ENCODE data around the gene CDYL2.
A peak's percentile ranks its signal among the peaks of the same experiment; 100 is the strongest.
"Not testable (repeated sequence)": the region's sequence is repeated elsewhere in the genome, so short reads cannot be mapped to it uniquely, and the experiment has no call there.

CDYL2 gene

GRCh38 chr16:80806927-80807340 is 2.5 kb upstream of the CDYL2 start:
- peak; percentile 68 to 78 for DNase-seq

GRCh38 chr16:80806289-80806688 is 1.9 kb upstream of the CDYL2 start:
- no peak for DNase-seq

- peak; percentile 67 to 73 for DNase-seq
Measured at GRCh38 chr16:80804056-80804525, 307 bp downstream of the CDYL2 start.

- peak; percentile 46 to 59 for DNase-seq
Measured at GRCh38 chr16:80803339-80804055, 901 bp downstream of the CDYL2 start.

DNA sequence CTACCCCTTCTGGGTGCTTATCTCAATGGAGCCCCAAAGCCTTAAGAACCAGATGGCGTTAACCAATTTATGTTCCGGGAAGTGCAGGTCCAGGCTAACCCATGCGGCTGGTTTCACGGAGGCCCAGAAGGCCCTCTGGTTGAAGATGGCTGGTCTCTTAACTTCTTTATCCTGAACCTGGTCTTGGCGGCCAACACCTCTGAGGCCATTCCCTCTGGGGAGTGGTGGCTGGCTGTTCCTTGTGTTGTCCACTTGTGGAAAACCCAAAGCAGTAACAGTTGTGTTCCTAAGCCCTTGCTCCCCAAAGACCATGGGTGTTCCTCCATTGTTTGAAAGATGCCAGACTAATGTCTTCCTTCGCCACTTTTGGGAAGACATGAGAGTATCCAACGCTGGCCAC is 1.5 kb downstream of the CDYL2 start:
- DNase-seq, result peak; percentile 1 to 7

- DNase-seq, result no peak
Measured at GRCh38 chr16:80802138-80802537, 2.3 kb downstream of the CDYL2 start.

- no peak for DNase-seq
Measured at GRCh38 chr16:80794071-80794470, 10.3 kb downstream of the CDYL2 start.

DNA sequence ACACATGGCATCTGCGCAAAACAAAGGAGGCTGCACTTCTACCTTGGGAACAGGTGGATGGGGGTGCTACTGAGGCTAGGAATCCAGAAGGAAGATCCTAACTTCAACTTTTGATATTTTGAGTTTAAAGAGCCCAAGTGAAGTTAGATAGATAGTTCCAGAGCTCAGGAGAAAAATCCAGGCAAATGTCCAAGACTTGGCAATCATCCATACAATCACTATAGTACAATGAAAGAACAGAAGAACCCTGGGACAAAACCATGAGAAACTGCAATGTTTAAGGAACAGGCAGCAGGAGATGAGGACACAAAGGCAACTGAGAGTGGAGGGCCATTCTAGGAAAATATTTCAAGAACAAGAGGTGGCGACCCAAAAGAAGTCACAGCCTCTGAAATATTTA is 12.4 kb downstream of the CDYL2 start:
- DNase-seq, result no peak

- no peak for DNase-seq
Measured at GRCh38 chr16:80791411-80791810, 13.0 kb downstream of the CDYL2 start.

- no peak for DNase-seq
Measured at GRCh38 chr16:80790751-80791150, 13.6 kb downstream of the CDYL2 start.

GRCh38 chr16:80788027-80788426 is 16.4 kb downstream of the CDYL2 start:
- DNase-seq, result no peak

- not testable (repeated sequence) for DNase-seq
Measured at GRCh38 chr16:80786561-80786960, 17.8 kb downstream of the CDYL2 start.

GRCh38 chr16:80784951-80785350 is 19.4 kb downstream of the CDYL2 start:
- DNase-seq, result no peak

DNA sequence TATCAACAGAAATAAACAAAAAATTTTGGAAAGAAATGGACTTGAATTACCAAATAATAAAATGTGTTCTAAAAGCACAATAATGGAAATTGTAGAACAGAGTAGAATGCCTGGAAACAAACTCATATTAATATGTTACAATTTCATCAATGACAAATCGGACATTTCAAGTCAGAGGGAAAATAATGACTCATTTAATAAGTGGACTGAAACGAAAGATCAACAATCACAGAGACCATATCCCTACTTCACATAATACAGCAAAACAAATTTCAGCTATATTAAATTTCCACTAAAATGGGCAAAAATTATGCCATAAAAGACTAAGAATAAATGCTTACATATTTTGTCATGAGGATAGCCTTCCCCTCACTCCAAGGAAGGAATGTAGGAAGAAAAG is 25.7 kb downstream of the CDYL2 start:
- DNase-seq, result no peak

DNA sequence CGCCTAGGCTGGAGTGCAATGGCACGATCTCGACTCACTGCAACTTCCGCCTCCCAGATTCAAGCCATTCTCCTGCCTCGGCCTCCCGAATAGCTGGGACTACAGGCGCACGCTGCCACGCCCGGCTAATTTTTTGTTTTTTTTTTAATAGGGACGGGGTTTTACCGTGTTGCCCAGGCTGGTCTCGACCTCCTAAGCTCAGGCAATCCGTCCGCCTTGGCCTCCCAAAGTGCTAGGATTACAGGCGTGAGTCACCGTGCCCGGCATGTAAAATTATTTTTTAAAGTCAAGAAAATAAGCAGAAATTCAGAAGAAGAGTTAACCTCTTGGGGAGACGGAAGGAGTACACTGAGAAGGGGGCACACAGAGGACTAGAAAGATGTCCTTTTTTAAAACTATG is 27.5 kb downstream of the CDYL2 start:
- DNase-seq, result no peak

GRCh38 chr16:80775450-80775849 is 28.9 kb downstream of the CDYL2 start:
- DNase-seq, result no peak

DNA sequence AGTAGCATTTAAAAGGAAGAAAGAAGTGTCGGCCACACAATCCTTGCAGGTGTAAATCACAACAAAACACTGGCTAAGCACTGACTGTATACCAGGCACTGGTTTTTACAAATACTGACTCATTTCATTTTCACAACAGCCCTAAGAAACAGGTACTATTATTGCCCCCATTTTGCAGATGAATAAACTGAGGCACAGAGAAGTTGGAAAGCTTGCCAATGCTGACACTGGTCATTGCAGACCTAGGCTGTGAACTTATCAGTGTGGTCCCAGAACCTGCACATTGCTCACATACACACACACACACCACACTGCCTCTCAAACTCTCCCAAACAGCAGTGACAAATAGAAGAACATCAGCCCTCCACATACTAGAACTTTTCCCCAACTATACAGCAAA is 37.6 kb downstream of the CDYL2 start:
- no peak for DNase-seq

DNA sequence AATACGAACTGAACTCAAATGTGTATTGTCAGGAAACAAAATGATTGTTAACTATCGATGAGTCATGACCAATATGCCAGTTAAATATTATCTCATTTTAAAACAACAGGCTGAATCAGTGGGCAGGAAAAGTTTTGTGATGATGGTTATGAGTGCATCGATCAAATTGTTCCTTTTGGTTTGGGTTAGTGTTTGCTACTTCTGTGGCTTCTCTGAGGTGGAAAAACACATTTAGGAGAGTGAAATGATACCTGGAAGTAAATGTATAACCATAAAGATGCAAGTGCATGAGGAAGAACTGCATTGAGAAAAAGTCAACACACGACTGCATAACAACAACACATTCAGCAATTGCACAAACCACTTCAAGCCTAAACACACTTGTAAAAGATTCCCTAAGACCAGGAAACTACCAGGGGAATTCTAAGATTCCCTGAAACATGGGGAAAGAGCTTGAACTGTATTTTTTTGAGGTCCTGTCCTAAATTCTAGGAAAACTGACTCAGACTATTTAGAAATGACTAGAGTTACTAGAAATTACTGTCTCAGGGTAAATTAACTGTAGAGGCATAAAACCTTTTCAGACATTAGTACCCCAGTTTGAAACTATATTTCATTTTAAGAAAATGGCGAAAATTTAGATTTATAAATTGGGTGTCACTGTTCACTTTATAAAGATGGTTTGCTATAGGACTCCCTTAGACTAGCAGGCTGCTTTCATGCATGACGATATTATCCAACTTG is 44.8 kb downstream of the CDYL2 start:
- no peak for DNase-seq

- no peak for DNase-seq
Measured at GRCh38 chr16:80754476-80754875, 49.9 kb downstream of the CDYL2 start.

DNA sequence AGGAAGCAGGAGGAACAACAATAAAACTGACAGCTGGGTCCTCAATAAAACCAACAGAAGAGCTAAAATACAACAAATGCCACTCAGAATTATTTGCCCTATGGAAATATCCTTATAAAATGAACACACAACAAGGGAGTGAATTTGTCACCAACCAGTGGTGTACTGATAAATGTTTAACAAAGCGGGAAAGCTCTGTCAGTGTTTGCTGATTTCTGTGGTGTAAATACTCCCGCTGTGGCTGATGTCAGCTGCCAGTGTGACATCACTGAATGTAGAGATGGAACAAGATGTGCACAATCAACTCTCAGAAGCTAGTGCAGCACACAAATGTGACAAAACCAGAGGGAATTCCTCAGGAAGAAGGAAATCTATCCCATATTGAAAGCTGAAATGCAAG is 51.9 kb downstream of the CDYL2 start:
- DNase-seq, result no peak

DNA sequence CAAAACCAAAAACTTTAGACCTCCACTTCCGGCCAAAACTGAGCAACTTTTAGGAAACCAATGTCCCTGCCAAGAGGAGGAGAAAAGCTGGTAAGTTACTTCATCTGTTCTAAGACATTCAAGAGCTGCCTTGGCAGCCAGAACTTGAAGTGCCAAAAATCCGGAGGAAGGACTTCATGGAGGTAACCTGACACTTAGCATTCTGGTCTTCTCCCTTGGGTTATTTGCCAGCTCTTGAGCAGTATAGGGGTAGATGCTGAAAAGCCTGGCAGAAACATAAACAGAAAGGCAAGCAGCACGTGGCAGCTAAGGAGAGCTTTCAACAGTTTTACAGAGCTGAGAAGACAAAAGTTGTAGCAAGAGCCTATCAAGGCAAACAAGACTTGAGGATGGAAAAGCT is 53.2 kb downstream of the CDYL2 start:
- DNase-seq, result no peak

GRCh38 chr16:80746231-80746630 is 58.2 kb downstream of the CDYL2 start:
- no peak for DNase-seq

- DNase-seq, result no peak
Measured at GRCh38 chr16:80744856-80745255, 59.5 kb downstream of the CDYL2 start.

DNA sequence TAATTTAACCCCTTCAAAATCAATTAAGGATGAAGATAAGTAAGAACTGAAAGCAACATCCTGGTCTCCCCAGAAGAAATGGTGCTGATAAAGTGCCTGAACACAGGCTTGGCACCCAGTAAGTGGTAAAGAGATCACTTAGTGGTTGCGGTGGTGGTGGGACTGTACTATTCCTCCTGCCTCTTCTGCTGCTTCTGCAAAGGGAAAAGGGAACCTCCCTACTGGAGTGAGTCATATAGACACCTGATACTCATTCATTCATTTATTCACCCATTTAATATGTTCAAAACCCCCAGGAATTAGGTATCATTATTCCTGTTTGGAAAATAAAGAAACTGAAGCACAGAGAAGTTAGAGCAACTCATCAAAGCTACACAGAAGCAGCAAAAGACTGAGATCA is 60.6 kb downstream of the CDYL2 start:
- DNase-seq, result no peak
